HL-60/S4 treated with retinoic acid at 250 ng/mL for 4 days and 3 days (cell line): ENCODE measurements around the gene GGA1.

Experiments
- in situ Hi-C: fragments of 300-500 bp; cut with MboI; formaldehyde crosslinking; loops from 2 replicates; pipeline ENCODE4 v1.7.0; 2022; ENCODE audit warnings: low sequenced_read_pairs

Gene GGA1

DNA sequence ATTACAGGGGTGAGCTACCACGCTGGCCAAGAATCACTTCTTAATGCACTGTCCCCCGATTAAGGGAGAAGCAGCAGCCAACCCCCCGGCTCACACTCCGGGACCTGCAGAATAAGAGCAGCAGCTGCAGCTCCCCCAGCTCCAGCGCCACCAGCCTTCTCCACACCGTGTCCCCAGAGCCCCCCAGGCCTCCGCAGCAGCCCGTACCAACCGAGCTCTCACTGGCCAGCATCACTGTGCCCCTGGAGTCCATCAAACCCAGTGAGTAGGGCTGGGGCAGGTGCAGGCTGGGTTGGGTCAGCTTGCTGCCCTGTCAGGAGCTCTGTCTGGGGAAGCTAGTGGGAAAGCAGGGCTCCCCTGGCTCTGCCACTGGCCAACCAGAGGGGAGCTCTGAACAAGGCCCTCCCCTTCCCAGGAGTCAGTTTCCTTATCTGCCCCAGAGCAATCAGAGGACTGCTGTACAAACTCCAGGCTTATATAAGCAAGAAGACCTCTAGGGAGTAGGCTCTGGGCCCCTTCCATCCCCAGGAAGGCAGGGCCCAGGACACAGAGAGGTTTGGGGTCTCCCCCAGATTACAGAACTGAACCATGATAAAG lies 22.3 kb downstream of the GGA1 start:
- in situ Hi-C loops = no loop called here

DNA sequence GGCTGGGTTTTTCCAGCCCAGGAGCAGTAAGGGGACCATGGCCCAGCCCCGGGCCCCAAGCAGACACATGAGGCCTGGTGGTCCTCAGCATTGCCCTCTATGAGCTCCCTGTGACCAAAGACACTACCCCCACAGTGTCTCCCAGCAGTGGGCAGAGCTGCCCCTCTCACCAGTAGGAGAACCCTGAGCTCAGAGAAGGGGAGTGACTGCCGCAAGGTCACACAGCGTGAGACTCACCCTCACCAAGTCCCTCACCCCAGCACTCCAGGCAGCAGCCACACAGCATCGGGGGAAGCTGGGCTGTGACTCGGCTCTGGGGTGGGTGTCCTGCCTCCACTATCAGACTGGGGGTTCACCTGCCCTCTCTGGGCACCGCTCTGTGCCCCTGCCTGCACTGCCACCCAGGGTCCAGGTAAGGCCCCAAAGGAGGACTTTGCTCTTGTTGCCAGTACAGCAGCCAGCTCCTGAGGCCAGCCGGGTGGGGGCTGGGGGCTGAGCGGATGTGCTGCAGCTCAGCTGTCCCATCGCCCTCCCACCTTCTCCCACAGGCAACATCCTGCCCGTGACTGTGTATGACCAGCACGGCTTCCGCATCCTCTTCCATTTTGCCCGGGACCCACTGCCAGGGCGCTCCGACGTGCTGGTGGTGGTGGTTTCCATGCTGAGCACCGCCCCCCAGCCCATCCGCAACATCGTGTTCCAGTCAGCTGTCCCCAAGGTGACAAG lies 23.0 kb downstream of the GGA1 start:
- in situ Hi-C loops = no loop called here

- in situ Hi-C loops = no loop called here
Measured at GRCh38 chr22:37632174-37633088, 23.8 kb downstream of the GGA1 start.

GRCh38 chr22:37633089-37633624 lies 24.5 kb downstream of the GGA1 start:
- in situ Hi-C loops = no loop called here

GRCh38 chr22:37633625-37634416 lies 25.2 kb downstream of the GGA1 start:
- in situ Hi-C loops = no loop called here

- in situ Hi-C loops = no loop called here
Measured at GRCh38 chr22:37634417-37634924, 25.8 kb downstream of the GGA1 start.

DNA sequence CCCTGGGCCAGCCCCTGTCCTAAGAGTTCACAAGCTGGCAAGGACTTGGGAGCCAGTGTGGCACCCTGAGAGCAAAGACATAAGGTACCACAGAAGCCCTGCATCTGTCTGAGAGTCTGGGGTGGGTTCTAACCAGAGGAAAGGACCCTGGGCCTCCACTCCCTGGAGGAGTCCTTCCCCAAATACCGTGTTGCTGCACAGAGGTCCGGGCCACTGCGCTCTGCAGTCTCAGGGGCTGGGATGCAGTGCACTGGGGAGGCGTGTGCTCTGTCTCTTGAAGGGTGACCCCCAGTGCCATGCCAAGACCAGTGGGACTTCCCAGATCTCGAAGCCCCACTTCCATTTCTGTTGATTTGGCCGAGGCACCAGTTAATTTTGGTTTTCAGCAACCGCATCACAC lies 26.5 kb downstream of the GGA1 start:
- in situ Hi-C loops = no loop called here

DNA sequence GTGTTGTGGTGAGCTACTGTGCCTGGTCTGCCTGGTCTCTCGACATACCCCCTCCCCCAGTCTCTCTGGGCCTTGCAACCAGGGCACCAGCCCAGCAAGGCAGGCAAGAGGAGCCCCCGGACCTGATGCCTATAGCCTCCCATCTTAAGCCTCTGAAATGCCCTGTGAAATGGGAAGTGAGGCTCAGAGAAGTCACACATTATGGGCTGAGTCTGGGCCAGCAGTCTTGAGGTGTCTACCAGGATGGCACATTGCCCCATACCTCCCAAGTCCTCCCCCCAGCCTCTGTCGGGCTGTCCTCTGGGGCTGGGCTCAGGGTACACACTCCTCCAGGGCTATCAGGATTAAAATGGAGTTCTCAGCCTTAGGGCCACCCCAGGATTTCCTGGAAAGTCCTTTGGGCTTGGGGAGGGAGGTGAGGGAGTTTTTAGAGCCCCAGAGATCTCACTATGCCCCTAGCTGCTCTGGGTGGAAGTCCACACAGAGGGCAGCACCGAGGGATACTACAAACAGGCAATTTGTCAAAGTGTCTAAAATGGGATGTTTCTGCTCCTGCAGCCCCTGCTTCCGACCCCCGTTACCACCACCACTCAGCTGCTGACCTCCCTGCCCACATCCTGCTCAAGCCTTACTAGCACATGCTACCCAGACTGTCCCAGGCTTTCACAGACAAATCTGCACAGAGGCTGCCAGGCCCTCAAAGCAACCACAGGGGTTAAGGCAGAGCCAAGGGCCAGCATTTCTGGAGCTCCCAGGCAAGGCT lies 27.7 kb downstream of the GGA1 start:
- in situ Hi-C loops = no loop called here

DNA sequence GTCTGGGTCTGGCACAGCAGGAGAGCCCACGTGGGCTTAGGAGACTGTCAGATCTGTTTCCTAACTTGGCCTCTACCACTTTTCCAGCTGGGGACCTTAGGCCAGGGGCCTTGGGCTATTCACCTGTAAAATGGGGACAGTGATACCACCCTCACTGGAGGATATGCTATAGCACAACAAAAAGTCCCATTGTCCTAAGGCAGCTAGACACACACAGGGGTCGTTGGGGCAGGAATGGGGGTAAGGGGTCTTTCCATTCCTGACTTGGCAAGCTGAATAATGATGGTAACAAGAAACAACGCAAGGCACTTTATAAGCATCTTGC lies 28.3 kb downstream of the GGA1 start:
- in situ Hi-C loops = no loop called here

- in situ Hi-C loops = no loop called here
Measured at GRCh38 chr22:37638391-37639069, 29.9 kb downstream of the GGA1 start.

DNA sequence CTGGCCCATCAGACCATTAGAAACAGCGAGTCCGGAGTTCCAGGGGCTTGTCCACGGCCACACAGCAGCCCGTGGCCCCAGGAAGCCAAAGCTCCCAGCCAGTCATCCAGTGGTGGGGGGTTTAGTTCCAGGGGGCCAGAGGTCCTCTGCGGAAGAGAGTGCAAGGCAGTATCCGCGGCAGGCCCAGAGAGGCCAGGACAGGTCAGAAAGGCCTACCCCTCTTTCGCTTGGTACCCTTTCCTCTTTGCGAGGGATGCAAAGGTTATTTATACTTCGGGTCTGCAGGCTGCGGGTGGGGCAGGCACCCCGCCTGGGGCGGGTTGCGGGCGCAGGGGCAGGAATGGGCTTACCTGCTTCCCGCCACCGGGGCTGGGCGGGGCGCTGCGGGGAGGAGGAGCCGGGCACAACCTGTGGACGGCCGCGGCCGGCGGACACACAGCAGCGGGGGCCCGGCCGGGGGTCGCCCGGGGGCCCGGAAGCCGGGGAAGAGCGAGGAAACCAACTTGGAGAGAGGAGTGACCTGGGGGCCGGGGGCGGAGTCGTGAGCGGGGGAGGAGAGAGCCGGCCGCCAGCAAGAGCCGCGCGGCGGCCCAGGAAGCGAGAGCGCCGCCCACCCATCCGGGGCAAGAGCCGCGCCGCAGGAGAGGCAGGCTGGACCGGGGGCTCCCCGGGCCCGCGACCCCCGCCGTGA lies 30.6 kb downstream of the GGA1 start, which contains the start of gene SH3BP1:
TSS of gene SH3BP1 (plus strand) at position 600 of the 691 bp plus-strand sequence. CDS start 119 bp downstream, outside the sequence.
- in situ Hi-C loops = no loop called here

DNA sequence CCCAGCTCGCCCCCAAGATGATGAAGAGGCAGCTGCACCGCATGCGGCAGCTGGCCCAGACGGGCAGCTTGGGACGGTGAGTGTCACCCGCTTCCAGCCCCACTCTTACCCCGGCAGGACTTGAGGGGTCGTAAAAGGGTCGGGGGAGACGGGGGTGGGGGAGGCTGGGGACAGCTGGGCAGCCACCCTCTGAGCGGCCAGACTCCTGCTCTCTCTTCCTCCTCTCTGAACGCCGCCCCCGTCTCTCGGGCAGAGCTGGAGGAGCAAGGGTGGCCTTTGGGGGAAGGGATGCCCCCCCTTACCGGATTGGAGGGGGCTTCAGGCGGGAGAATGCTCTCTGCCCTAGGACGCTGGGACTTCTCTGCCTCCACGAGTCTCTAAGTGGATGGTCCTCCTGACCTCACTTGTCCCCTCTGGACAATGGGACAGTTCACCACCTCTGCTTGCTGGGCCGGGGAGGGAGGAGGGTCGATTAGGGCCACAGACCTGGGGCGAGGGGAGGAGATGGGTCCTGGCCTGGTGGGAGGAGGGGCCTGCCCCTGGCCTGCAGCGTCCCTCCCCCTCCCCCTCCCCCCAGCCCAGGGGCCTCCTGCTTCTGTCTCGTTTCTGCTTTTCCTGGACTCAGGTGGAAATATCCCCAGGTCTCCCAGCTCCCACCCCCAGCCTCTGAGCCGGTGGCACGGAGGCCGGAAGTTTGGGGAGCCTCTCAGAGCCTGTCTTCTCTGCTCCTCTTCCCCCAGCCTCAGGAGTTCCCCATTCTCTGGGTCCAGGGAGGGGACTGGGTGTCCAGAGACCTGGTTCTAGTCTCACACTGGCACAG lies 31.3 kb downstream of the GGA1 start:
- in situ Hi-C loops = no loop called here

- in situ Hi-C loops = no loop called here
Measured at GRCh38 chr22:37640591-37641560, 32.2 kb downstream of the GGA1 start.

DNA sequence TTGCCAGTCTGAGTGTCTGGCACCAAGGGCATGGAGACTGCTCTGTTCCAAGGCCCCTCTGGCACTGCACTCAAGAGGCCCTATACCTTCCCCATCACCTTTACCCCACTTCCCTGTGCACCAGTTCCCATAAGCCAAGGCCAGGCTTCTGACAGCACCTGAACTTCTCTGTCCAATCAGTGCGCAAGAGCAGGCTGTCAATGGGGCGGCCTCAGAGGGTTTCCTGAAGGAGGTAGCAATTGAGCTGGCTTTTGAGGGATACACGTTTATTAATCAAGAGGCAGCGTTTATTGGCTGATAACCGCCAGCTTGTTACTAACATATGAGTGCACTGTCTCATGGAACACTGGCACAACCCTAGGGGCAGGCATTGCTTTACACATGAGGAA lies 32.9 kb downstream of the GGA1 start:
- in situ Hi-C loops = no loop called here

DNA sequence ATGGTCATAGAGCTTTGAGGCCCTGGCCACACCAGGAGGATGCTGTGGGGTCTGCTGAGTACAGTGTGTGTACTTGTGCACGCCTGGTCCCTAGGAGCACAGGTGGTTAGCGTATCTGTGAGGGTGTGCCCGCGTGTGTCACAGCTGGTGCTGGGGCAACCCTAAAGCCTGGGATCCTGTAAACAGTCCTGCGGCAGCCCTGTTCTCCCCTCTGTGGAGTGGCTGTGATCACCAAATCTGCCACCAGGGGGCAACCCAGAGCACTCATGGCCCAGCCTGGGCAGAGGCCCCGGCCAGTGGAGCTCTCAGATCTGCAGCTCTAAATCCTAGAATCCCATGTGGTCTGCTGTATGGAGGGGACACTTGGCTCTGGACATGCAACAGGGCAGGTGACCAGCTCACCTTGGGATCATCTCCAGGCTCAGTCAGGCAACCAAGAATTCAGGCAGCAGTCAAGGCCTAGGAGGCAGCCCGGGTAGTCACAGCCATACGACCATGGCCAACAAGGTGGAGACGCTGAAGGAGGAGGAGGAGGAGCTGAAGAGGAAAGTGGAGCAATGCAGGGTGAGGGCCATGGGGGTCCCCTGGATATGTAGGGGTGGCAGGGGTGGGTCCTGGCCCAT lies 34.7 kb downstream of the GGA1 start:
- in situ Hi-C loops = no loop called here

- in situ Hi-C loops = no loop called here
Measured at GRCh38 chr22:37647317-37647716, 38.7 kb downstream of the GGA1 start.
